ENCODE data around the gene RIT2.

RIT2 gene

GRCh38 chr18:42760290-42760689, 355.2 kb downstream of the RIT2 start:
- Histone ChIP-seq H3K4me3 (ENCODE audit: low read depth, low read length) (no peak overlapping the region), H3K27me3 (no peaks in the 10 kb centered on the region), H3K9me3 (no peaks in the 10 kb centered on the region), H3K36me3 (no peaks in the 10 kb centered on the region), H3K4me1 (no peaks in the 10 kb centered on the region)
- no peak for DNase-seq
- TF ChIP-seq CTCF (IDR thresholded peaks at IDR 0.05; ENCODE audit: low read depth, low read length): no peak

- TF ChIP-seq CTCF (IDR thresholded peaks at IDR 0.05; ENCODE audit: low read depth, low read length): no peak
- no peaks in the 10 kb centered on the region for H3K36me3 ChIP-seq
These were observed 356.6 kb downstream of the RIT2 start for GRCh38 chr18:42758852-42759251.

GRCh38 chr18:42756214-42756613, 359.3 kb downstream of the RIT2 start:
- Histone ChIP-seq H3K36me3 (no peaks in the 10 kb centered on the region), H3K4me1 (no peaks in the 10 kb centered on the region; the same call in 1 of the 2 replicates), H3K9me3 (no peaks in the 10 kb centered on the region), H3K27me3 (no peaks in the 10 kb centered on the region), H3K4me3 (ENCODE audit: low read depth, low read length) (no peak overlapping the region)
- no peak for TF ChIP-seq CTCF (IDR thresholded peaks at IDR 0.05; ENCODE audit: low read depth, low read length)
- no peak for DNase-seq

More at GRCh38 chr18:42758852-42759251, 356.6 kb downstream of the RIT2 start:
- DNase-seq: no peak
- Histone ChIP-seq H3K4me3 (ENCODE audit: low read depth, low read length) (no peak overlapping the region), H3K4me1 (no peaks in the 10 kb centered on the region), H3K9me3 (no peaks in the 10 kb centered on the region), H3K27me3 (no peaks in the 10 kb centered on the region)

GRCh38 chr18:42752916-42753315, 362.6 kb downstream of the RIT2 start:
- Histone ChIP-seq H3K36me3 (no peaks in the 10 kb centered on the region), H3K4me3 (ENCODE audit: low read depth, low read length) (no peak overlapping the region), H3K9me3 (no peaks in the 10 kb centered on the region), H3K27me3 (no peaks in the 10 kb centered on the region), H3K4me1 (no peaks in the 10 kb centered on the region; the same call in 1 of the 2 replicates)
- no peak for TF ChIP-seq CTCF (IDR thresholded peaks at IDR 0.05; ENCODE audit: low read depth, low read length)
- peak; percentile 52 for DNase-seq

- Histone ChIP-seq H3K36me3 (no peaks in the 10 kb centered on the region), H3K4me1 (no peaks in the 10 kb centered on the region), H3K4me3 (ENCODE audit: low read depth, low read length) (no peak overlapping the region), H3K27me3 (no peaks in the 10 kb centered on the region), H3K9me3 (no peaks in the 10 kb centered on the region)
- TF ChIP-seq CTCF (IDR thresholded peaks at IDR 0.05; ENCODE audit: low read depth, low read length): no peak
- DNase-seq: no peak
These were observed 368.7 kb downstream of the RIT2 start for GRCh38 chr18:42746794-42747193.

GRCh38 chr18:42745931-42746330, 369.6 kb downstream of the RIT2 start:
- DNase-seq: no peak
- Histone ChIP-seq H3K9me3 (no peaks in the 10 kb centered on the region), H3K4me3 (ENCODE audit: low read depth, low read length) (no peak overlapping the region), H3K27me3 (no peaks in the 10 kb centered on the region), H3K36me3 (no peaks in the 10 kb centered on the region), H3K4me1 (no peaks in the 10 kb centered on the region)
- TF ChIP-seq CTCF (IDR thresholded peaks at IDR 0.05; ENCODE audit: low read depth, low read length): no peak
